Tibial artery (tissue), 4 donors: ENCODE data around the gene KIF26B.

Experiments
- DNase-seq, 2 donors: peaks; one replicate each; pipeline ENCODE4 v3.0.0-alpha.2; 2019
- H3K27ac ChIP-seq, 2 donors: fragments of 200-600 bp; sonication (generic) in 1 of 2; 1 replicate in 1 of 2; 2 replicates in 1 of 2; pipeline ENCODE4 v1.5.1; 2018 to 2019; ENCODE audit warnings: mild to moderate bottlenecking in 1 of 2
- H3K27me3 ChIP-seq, 2 donors: fragments of 200-600 bp; sonication (generic) in 1 of 2; one replicate each; pipeline versions ENCODE4 v1.5.1 to v1.6.0; 2016 to 2019
- H3K36me3 ChIP-seq, 3 donors: fragments of 200-600 bp; sonication (generic) in 2 of 3; one replicate each; pipeline ENCODE4 v1.5.1; 2016 to 2019; ENCODE audit warnings: mild to moderate bottlenecking in 2 of 3
- H3K4me1 ChIP-seq, 4 donors: fragments of 200-600 bp; sonication (generic) in 2 of 4; 1 replicate in 3 of 4; 2 replicates in 1 of 4; pipeline ENCODE4 v1.5.1; 2016 to 2019
- H3K4me3 ChIP-seq, 2 donors: fragments of 200-600 bp; sonication (generic) in 1 of 2; 1 replicate in 1 of 2; 2 replicates in 1 of 2; pipeline ENCODE4 v1.5.1; 2018 to 2019; ENCODE audit warnings: mild to moderate bottlenecking in 2 of 2
- H3K9me3 ChIP-seq, 3 donors: fragments of 200-600 bp; sonication (generic) in 1 of 3; one replicate each; pipeline ENCODE4 v1.5.1; 2016 to 2019
- CTCF ChIP-seq, 2 experiments: fragments of 200-600 bp in 1 of 2; fragments of 450-650 bp in 1 of 2; IDR thresholded peaks; one replicate each; pipeline ENCODE4 v1.5.1; 2017 to 2019; ENCODE audit warnings: antibody characterized with exemption in 2 of 2, mild to moderate bottlenecking in 1 of 2, moderate library complexity in 1 of 2
- intact Hi-C: fragments of 100-400 bp; cut with DNase I; formaldehyde crosslinking; loops from one replicate; pipeline ENCODE4 v1.15.0; 2023; ENCODE audit warnings: low total_unique reads

KIF26B gene

GRCh38 chr1:245370175-245370825 is 215.5 kb downstream of the KIF26B start:
- H3K9me3 ChIP-seq: no peaks in the 10 kb centered on the region
- DNase-seq: no peak
- no peaks in the 10 kb centered on the region for H3K4me1 ChIP-seq
- intact Hi-C loops: no loop called here
- H3K36me3 ChIP-seq: no peaks in the 10 kb centered on the region
- H3K27me3 ChIP-seq: no peaks in the 10 kb centered on the region
- no peak overlapping the region for H3K4me3 ChIP-seq
- no peak for TF ChIP-seq CTCF (IDR thresholded peaks at IDR 0.05)
- no peak overlapping the region for H3K27ac ChIP-seq

- no peaks in the 10 kb centered on the region for H3K9me3 ChIP-seq
- no peak for TF ChIP-seq CTCF (IDR thresholded peaks at IDR 0.05)
- no peak overlapping the region for H3K27ac ChIP-seq
- intact Hi-C loops: no loop called here
- H3K27me3 ChIP-seq: no peaks in the 10 kb centered on the region
- H3K36me3 ChIP-seq: no peaks in the 10 kb centered on the region
- DNase-seq: no peak
- no peaks in the 10 kb centered on the region for H3K4me1 ChIP-seq
- no peak overlapping the region for H3K4me3 ChIP-seq
Measured at GRCh38 chr1:245370905-245371581, 216.3 kb downstream of the KIF26B start.

- no peaks in the 10 kb centered on the region for H3K27me3 ChIP-seq
- H3K36me3 ChIP-seq: no peaks in the 10 kb centered on the region
- H3K27ac ChIP-seq: no peak overlapping the region
- TF ChIP-seq CTCF (IDR thresholded peaks at IDR 0.05): no peak
- no peak for DNase-seq
- H3K4me1 ChIP-seq: no peaks in the 10 kb centered on the region
- H3K9me3 ChIP-seq: no peaks in the 10 kb centered on the region
- intact Hi-C loops: no loop called here
- H3K4me3 ChIP-seq: no peak overlapping the region
Measured at GRCh38 chr1:245373131-245373530, 218.3 kb downstream of the KIF26B start.

GRCh38 chr1:245375789-245376460 is 221.1 kb downstream of the KIF26B start:
- no peaks in the 10 kb centered on the region for H3K27me3 ChIP-seq
- intact Hi-C loops: no loop called here
- H3K9me3 ChIP-seq: no peaks in the 10 kb centered on the region
- DNase-seq: no peak
- H3K36me3 ChIP-seq: no peaks in the 10 kb centered on the region
- H3K4me1 ChIP-seq: no peaks in the 10 kb centered on the region
- no peak overlapping the region for H3K4me3 ChIP-seq
- H3K27ac ChIP-seq: no peak overlapping the region
- TF ChIP-seq CTCF (IDR thresholded peaks at IDR 0.05): no peak

GRCh38 chr1:245377854-245378253 is 223.1 kb downstream of the KIF26B start:
- Histone ChIP-seq H3K4me1 (no peaks in the 10 kb centered on the region), H3K27ac (no peak overlapping the region), H3K4me3 (no peak overlapping the region), H3K27me3 (no peaks in the 10 kb centered on the region), H3K9me3 (no peaks in the 10 kb centered on the region), H3K36me3 (no peaks in the 10 kb centered on the region)
- TF ChIP-seq CTCF (IDR thresholded peaks at IDR 0.05): no peak
- DNase-seq: no peak
- intact Hi-C loops: no loop called here
